ENCODE data around the gene TMEM179.

DNA sequence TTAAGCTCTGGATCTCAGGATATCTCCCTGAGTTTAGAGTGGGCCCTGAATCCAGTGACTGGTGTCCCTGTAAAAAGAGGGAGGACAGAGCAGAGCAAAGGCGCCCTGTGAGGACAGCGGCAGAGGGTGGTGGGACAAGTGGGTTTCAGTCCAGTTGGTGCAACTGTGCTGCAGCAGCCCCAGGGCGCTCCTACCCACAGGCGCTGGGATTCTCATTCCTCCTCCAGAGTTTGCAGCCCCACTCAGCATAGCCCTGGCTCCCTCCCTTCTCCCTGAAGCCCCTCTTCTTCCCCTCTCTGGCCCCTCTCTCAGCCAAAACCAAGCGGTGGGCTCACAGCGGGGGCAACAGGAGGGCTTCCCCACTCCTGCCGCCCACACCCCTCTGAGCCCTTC, 1.6 kb downstream of the TMEM179 start:
- no peak for TF ChIP-seq EZH2 (IDR thresholded peaks at IDR 0.05; ENCODE audit: borderline replicate concordance)
- TF ChIP-seq, protein P1, sequence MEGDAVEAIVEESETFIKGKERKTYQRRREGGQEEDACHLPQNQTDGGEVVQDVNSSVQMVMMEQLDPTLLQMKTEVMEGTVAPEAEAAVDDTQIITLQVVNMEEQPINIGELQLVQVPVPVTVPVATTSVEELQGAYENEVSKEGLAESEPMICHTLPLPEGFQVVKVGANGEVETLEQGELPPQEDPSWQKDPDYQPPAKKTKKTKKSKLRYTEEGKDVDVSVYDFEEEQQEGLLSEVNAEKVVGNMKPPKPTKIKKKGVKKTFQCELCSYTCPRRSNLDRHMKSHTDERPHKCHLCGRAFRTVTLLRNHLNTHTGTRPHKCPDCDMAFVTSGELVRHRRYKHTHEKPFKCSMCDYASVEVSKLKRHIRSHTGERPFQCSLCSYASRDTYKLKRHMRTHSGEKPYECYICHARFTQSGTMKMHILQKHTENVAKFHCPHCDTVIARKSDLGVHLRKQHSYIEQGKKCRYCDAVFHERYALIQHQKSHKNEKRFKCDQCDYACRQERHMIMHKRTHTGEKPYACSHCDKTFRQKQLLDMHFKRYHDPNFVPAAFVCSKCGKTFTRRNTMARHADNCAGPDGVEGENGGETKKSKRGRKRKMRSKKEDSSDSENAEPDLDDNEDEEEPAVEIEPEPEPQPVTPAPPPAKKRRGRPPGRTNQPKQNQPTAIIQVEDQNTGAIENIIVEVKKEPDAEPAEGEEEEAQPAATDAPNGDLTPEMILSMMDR (IDR thresholded peaks at IDR 0.05; ENCODE audit: poor library complexity), result no peak
